Measurements from ENCODE around the gene CXCL5. TPM values are rescaled to one million over a fixed set of nuclear protein-coding genes. Genes with fewer than 3 reads are reported as not detected.
"Not testable (repeated sequence)": the region's sequence is repeated elsewhere in the genome, so short reads cannot be mapped to it uniquely, and the experiment has no call there.

Gene CXCL5
- total RNA-seq, 1 donor from 2014 or later: not detected

DNA sequence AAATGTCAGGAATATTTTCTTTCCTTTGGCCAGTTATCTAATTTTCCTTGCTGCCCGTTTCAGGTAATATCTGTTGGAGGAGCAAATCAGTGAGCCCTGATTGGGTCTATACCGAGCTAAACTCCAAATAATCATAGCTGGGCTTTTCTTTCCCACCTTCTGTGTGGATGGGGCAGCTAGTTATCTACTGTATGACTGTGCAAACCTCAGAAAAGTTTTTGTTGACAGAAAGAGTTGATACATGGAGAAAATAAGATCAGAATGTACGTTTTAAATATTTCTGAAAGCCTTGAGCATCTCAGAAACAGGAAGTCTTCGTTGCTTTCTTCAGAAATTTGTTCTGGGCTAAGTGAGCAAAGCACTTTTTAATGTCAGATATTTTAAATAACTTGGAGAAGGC is 6.2 kb upstream of the CXCL5 start:
- Mint-ChIP-seq H3K36me3 (ENCODE audit: low read depth) (no peaks in the 10 kb centered on the region), H3K27me3 (peaks cover 3% of the 10 kb centered on the region), H3K4me3 (no peak overlapping the region), H3K27ac (no peak overlapping the region), H3K9me3 (peaks cover 2% of the 10 kb centered on the region), H3K4me1 (no peaks in the 10 kb centered on the region)
- intact Hi-C loops (cut with micrococcal nuclease): no loop called here
- DNase-seq: no peak

DNA sequence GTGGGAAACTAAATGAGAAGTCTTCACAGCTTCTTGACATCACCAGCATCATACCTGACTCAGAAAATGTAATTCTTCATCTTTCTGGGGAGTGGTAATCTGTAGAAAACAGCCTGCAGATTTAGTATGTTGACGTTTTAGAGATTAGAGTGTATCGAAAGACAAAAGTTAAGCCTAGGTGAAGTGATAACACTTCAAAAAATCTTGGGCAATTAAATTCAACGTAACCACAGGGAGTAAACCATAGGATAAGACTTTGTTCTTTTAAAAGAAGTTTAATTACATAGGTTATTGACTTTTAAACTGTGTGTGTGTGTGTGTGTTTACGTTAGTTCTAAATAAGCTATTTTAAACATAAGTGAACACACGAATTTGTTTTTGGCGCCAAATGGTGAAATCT is 1.8 kb upstream of the CXCL5 start:
- Mint-ChIP-seq H3K4me3 (no peak overlapping the region), H3K36me3 (ENCODE audit: low read depth) (no peaks in the 10 kb centered on the region), H3K4me1 (no peaks in the 10 kb centered on the region)

DNA sequence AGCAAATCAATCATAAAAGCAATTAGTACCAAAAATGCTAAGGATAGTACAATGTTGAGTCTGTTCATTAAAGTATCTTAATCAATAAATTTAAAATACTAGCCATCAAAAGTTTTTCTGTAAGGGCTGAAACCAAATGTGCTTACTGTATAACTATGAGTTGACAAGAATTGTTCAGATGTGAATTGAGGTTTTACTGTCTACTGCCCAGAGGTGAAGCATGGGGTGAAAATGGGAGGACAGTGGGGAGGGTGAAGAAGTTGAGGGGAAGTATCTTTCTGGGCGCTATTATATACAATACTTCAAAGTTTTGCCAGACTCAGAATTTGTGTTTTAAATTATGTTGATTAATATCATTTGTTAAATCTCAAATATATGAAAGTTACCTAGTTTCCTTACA is 6.4 kb downstream of the CXCL5 start:
- intact Hi-C loops (cut with micrococcal nuclease): no loop called here
- H3K4me3 Mint-ChIP-seq: no peak overlapping the region
- H3K9me3 Mint-ChIP-seq: no peaks in the 10 kb centered on the region
- peaks cover 1% of the 10 kb centered on the region for H3K27me3 Mint-ChIP-seq
- H3K27ac Mint-ChIP-seq: no peak overlapping the region
- no peak for DNase-seq
- no peaks in the 10 kb centered on the region for H3K36me3 Mint-ChIP-seq (ENCODE audit: low read depth)
- no peaks in the 10 kb centered on the region for H3K4me1 Mint-ChIP-seq

More for the DNA sequence above, 1.8 kb upstream of the CXCL5 start:
- Mint-ChIP-seq H3K9me3 (peaks cover 2% of the 10 kb centered on the region), H3K27ac (no peak overlapping the region), H3K27me3 (peaks cover 21% of the 10 kb centered on the region)
- DNase-seq: no peak
- intact Hi-C loops (cut with micrococcal nuclease): no loop called here

DNA sequence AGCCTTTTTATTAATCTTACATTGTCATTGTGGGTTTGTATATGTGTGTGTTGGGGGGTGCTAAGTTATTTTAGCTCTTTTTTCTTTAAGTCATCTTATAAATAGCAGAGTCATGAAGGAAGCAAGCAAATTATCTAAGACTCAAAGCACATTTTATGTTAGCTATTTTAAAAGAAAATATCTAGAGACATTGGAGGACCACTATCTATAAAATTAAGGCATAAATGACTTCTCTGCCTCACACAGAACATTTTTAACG is 6.8 kb downstream of the CXCL5 start:
- Mint-ChIP-seq H3K36me3 (ENCODE audit: low read depth) (no peaks in the 10 kb centered on the region), H3K4me3 (no peak overlapping the region), H3K27me3 (peaks cover 1% of the 10 kb centered on the region), H3K27ac (no peak overlapping the region), H3K4me1 (no peaks in the 10 kb centered on the region), H3K9me3 (no peaks in the 10 kb centered on the region)
- intact Hi-C loops (cut with micrococcal nuclease): no loop called here
- DNase-seq: no peak

DNA sequence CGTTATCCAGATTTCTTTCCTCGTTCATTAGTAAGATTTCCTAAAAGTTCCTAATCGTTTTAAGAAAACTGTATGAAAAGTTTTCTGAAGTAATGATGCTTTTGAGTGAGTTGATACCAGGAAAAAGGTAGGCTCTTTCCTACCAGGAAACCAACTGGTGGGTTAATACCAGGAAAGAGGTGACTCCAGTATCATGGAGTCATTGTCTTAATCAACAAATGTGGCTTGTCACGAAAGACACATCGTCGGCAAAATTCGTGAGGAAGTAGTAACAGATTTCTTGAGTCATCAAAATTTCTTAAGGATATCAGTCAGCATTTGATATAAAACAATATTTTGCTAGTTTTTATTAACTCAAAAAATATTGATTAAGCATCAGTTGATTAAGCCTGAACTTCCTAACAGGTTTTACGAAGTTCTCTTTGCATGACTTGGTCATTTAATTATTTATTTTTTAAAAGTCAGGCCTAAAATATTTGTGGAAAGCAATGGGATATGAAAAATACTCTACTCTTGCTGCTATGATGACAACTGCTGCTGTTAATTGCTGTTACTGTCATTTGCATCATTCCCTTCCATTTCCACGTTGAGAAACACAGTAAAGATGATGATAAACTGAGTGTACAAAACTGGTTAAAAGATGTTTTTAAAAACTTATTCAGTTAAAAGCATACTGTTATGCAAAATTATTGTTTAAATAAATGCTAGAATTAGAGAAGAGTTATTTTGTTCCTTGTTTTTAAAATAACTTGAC is 7.3 kb downstream of the CXCL5 start:
- peaks cover 1% of the 10 kb centered on the region for H3K27me3 Mint-ChIP-seq
- no peaks in the 10 kb centered on the region for H3K36me3 Mint-ChIP-seq (ENCODE audit: low read depth)
- no peak overlapping the region for H3K4me3 Mint-ChIP-seq
- H3K9me3 Mint-ChIP-seq: no peaks in the 10 kb centered on the region
- no peak overlapping the region for H3K27ac Mint-ChIP-seq
- DNase-seq: no peak
- no peaks in the 10 kb centered on the region for H3K4me1 Mint-ChIP-seq
- intact Hi-C loops (cut with micrococcal nuclease): no loop called here

DNA sequence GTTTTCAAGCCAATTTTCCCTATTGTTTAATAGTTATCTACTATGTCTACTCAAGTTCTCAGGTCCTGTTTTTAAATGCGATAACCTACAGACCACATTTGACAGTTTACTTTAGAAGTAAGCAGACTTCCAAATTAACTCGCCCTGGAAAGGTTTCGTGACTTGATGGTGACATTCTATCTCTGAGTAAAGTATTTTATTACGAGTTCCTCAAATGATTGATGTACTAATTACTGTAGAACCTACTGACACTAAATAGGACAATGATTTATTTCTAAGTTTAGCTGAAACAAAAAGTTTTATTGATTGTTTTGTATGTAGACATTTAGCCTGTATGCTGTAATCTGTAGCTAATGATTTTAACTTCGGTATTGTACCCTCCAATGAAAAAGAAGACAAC is 8.5 kb downstream of the CXCL5 start:
- intact Hi-C loops (cut with micrococcal nuclease): no loop called here
- no peak for DNase-seq
- Mint-ChIP-seq H3K4me1 (no peaks in the 10 kb centered on the region), H3K36me3 (ENCODE audit: low read depth) (no peaks in the 10 kb centered on the region), H3K9me3 (no peaks in the 10 kb centered on the region), H3K4me3 (no peak overlapping the region), H3K27me3 (no peaks in the 10 kb centered on the region), H3K27ac (no peak overlapping the region)

DNA sequence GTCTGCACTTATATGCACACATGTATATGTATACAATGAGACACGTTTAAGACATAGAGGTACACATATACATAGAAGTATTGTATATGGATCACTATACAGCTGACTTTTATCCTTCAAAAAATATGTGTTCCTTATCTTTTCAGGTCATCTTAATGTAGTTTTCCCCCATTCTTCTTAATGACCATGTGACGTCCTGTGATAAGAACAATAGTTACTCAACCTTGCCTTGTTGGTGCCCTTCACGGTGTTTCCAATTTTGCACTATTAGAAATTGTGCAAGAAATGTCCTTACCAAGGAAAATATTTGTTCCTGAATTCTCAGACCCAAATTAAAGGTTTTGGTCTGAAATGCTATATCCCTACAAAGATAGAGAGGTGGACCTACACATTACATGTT is 9.4 kb downstream of the CXCL5 start:
- no peak for DNase-seq
- H3K27me3 Mint-ChIP-seq: no peaks in the 10 kb centered on the region
- intact Hi-C loops (cut with micrococcal nuclease): no loop called here
- no peaks in the 10 kb centered on the region for H3K9me3 Mint-ChIP-seq
- H3K4me3 Mint-ChIP-seq: no peak overlapping the region
- H3K4me1 Mint-ChIP-seq: no peaks in the 10 kb centered on the region
- H3K36me3 Mint-ChIP-seq (ENCODE audit: low read depth): no peaks in the 10 kb centered on the region
- no peak overlapping the region for H3K27ac Mint-ChIP-seq

DNA sequence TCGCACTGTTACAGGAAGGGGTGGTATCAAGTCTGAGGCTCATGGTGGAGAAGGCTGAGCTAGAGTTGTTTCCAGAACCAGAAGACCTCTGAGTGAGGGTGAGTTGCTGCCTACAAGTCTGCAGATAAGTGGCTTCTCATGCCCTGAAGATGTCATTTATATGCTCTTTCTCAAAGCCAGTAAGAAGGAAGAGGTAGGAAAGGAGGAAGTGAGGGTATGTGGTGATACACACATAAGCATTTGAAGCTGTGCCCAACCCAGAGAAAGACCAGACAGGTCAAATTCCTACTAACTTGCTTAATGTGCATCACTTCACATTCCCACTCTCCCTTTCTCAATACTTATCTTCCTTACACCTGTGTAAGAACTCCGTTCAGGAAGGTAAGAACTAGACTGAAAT is 10.4 kb downstream of the CXCL5 start, which contains the start of gene PPBP:
Gene PPBP, minus strand, starts transcription at position 130 of the 400 bp plus-strand sequence. Its CDS starts 87 bp downstream, at position 43.
- Mint-ChIP-seq H3K27me3 (no peaks in the 10 kb centered on the region), H3K9me3 (no peaks in the 10 kb centered on the region), H3K4me3 (no peak within 1 kb of the TSS), H3K27ac (no peak within 1 kb of the TSS), H3K36me3 (ENCODE audit: low read depth) (no peaks in the 10 kb centered on the region), H3K4me1 (no peaks in the 10 kb centered on the region)
- intact Hi-C loops (cut with micrococcal nuclease): no loop called here
- no peak for DNase-seq

DNA sequence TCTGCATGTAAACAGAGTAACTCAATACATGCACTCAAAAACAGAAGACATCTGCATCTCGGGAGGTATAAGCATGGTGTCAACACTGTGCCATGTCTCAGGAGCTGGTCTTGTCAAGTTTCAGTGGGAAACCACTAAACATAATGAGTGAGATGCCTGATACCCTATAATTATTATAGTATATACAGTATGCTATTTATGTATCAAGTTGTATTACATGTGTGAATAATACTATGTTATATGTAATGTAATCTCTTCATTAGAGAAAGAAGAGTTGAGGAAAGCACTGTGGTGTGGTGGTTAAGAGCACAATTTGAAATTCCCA is 13.0 kb downstream of the CXCL5 start:
- no peaks in the 10 kb centered on the region for H3K4me1 Mint-ChIP-seq
- intact Hi-C loops (cut with micrococcal nuclease): no loop called here
- DNase-seq: no peak
- H3K27ac Mint-ChIP-seq: no peak overlapping the region
- H3K4me3 Mint-ChIP-seq: no peak overlapping the region
- H3K27me3 Mint-ChIP-seq: peaks cover 3% of the 10 kb centered on the region
- H3K36me3 Mint-ChIP-seq (ENCODE audit: low read depth): no peaks in the 10 kb centered on the region
- no peaks in the 10 kb centered on the region for H3K9me3 Mint-ChIP-seq

DNA sequence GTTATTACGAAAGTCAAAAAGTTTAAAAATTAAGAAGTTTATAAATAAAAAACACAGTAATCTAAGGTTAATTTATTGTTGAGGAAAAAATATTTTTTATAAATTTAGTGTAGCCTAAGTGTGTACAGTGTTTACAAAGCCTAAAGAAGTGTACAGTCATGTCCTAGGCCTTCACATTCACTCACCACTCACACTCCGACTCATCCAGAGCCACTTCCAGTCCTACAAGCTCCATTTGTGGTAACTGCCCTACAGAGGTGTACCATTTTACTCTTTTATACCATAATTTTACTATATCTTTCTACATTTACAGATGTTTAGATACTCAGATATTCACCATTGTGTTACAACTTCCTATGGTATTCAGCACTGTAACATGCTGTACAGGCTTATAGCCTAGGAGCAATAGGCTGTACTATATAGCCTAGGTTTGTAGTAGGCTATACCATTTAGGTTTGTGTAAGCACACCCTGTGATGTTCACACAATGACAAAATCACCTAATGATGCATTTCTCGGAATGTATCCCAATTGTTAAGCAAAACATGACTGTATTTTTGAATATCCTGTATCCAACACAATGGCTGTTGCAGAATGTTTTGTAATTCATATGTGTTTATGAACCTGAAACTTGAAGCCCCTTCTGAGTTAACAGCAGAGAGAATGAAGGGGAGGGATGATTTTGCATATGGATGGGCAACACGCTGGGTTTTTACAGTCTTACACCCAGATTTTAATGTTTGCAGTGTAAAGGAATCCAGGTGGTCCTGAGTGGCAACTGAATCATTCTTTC is 13.5 kb downstream of the CXCL5 start:
- H3K9me3 Mint-ChIP-seq: no peaks in the 10 kb centered on the region
- H3K4me1 Mint-ChIP-seq: no peaks in the 10 kb centered on the region
- no peak overlapping the region for H3K27ac Mint-ChIP-seq
- no peak overlapping the region for H3K4me3 Mint-ChIP-seq
- no peak for DNase-seq
- H3K27me3 Mint-ChIP-seq: peaks cover 3% of the 10 kb centered on the region
- no peaks in the 10 kb centered on the region for H3K36me3 Mint-ChIP-seq (ENCODE audit: low read depth)
- intact Hi-C loops (cut with micrococcal nuclease): no loop called here

DNA sequence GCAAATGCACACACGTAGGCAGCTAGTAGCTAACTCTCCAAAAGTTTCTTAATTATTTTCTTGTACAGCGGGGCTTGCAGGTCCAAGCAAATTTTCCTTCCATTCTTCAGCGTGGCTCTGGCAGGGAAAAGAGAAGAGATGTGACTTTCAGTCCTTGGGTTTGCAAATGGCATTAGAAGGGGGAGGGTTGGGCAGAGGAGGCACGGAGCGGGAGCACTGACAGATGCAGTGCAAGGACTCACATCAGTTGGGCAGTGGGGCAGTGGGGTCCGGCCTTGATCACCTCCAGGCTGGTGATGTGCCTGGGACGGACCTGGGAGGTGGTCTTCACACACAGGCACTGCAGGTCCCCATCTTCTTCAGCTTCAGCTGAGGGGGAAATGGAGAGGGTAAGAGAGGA is 17.3 kb downstream of the CXCL5 start:
- intact Hi-C loops (cut with micrococcal nuclease); H3K27me3 Mint-ChIP-seq; DNase-seq; H3K27ac Mint-ChIP-seq; H3K36me3 Mint-ChIP-seq (ENCODE audit: low read depth); H3K9me3 Mint-ChIP-seq; H3K4me3 Mint-ChIP-seq; H3K4me1 Mint-ChIP-seq: not testable (repeated sequence)

DNA sequence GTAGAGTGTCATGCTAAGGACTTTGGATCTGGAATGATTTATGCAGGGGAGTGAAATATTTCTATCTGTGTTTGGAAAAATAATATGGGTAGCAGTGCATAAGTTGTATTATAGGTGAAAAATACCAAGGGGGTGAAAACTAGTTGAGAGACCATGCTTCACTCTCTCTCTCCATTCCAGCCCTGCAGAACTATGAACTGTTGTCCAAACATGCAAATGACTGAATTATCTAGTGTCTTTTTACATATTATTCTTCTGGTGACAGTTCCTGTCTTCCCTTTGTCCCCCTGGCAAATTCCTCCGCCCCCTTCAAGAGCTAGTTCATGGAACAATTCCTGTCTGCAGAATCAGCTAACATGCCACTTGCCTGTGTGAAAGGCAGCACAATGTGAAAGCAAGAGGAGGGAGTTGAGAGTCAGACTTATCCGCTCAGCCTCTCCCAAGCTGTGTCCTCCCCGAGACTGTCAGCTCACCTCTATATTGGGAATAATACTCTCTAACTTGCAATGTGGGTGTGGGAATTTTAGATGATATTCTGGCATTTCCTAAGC is 19.0 kb downstream of the CXCL5 start:
- Mint-ChIP-seq H3K27me3 (peaks cover 3% of the 10 kb centered on the region), H3K4me1 (no peaks in the 10 kb centered on the region), H3K36me3 (ENCODE audit: low read depth) (no peaks in the 10 kb centered on the region), H3K4me3 (no peak overlapping the region), H3K9me3 (peaks cover 5% of the 10 kb centered on the region), H3K27ac (no peak overlapping the region)
- intact Hi-C loops (cut with micrococcal nuclease): no loop called here
- no peak for DNase-seq

DNA sequence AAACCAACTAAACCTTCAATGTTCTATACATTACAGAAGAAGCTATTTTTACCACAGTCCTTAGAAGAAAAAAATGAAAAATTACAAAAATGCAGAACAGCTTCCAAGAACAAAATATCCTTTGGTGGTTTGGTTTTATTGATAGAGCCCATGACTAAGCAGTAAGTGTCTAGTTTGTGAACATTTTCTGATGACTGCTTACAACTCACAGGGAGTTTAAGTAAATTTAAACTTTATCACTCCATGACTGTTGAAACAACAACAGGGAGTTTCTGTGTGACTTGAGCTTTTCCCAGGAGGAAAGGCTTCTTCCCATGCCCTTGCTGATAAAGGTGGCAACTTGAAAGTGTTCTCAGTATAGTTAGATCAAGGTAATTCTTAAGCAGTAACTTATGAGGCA is 19.6 kb downstream of the CXCL5 start:
- Mint-ChIP-seq H3K4me3 (no peak overlapping the region), H3K36me3 (ENCODE audit: low read depth) (no peaks in the 10 kb centered on the region), H3K27me3 (peaks cover 3% of the 10 kb centered on the region), H3K9me3 (peaks cover 5% of the 10 kb centered on the region), H3K27ac (no peak overlapping the region), H3K4me1 (no peaks in the 10 kb centered on the region)
- no peak for DNase-seq
- intact Hi-C loops (cut with micrococcal nuclease): no loop called here

DNA sequence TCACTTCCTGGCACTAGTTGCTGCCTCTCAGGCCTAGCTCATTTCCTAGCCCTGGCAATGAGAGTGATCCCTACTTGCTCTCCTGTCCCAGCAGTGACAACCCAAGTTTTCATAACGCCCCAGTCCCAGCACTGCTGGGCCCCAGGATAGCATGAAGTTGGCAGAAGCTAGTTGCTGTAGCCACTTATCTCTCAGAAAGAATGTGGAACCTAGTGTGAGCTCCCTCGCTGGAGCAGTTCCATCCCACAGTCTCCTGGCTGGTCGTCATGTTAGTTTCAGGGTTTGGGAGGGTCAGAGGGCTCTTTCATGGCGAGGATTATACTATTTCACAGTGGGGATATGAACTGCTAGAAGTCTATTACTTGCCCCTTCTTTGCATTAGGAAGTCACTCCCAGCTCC is 21.8 kb downstream of the CXCL5 start:
- Mint-ChIP-seq H3K4me3 (no peak overlapping the region), H3K27ac (no peak overlapping the region), H3K9me3 (peaks cover 5% of the 10 kb centered on the region), H3K4me1 (no peaks in the 10 kb centered on the region), H3K27me3 (peaks cover 3% of the 10 kb centered on the region), H3K36me3 (ENCODE audit: low read depth) (no peaks in the 10 kb centered on the region)
- intact Hi-C loops (cut with micrococcal nuclease): no loop called here
- no peak for DNase-seq
